Stimulated activated naive CD8-positive, alpha-beta T cell treated with anti-CD3 and anti-CD28 coated beads, Interleukin-15, Interleukin-2, amounts not matched to agents 100 U/mL and 50 U/mL, for 24 hours (primary cell): Measurements from ENCODE around the gene CTNNA3.

ENCODE experiments used
- ATAC-seq: fragments of 150-1000 bp; cut with Tn5 transposase; one replicate; pipeline ENCODE4 v1.10.0; 2021
- DNase-seq: peaks from one replicate; pipeline ENCODE4 v3.0.0; 2021

Gene CTNNA3

GRCh38 chr10:65911151-65911835, 1784.7 kb downstream of the CTNNA3 start:
- no peak for ATAC-seq
- no peak for DNase-seq

- no peak for DNase-seq
- ATAC-seq: no peak
Measured at GRCh38 chr10:65910209-65910608, 1785.8 kb downstream of the CTNNA3 start.

GRCh38 chr10:65907199-65907712, 1788.7 kb downstream of the CTNNA3 start:
- ATAC-seq: no peak
- no peak for DNase-seq

GRCh38 chr10:65903620-65904019, 1792.4 kb downstream of the CTNNA3 start:
- DNase-seq: no peak
- no peak for ATAC-seq

- ATAC-seq: no peak
- DNase-seq: no peak
Measured at GRCh38 chr10:65900271-65900670, 1795.7 kb downstream of the CTNNA3 start.

- ATAC-seq (no peak), DNase-seq (no peak)
Measured at GRCh38 chr10:65898055-65898454, 1797.9 kb downstream of the CTNNA3 start.

- DNase-seq (no peak), ATAC-seq (no peak)
Measured at GRCh38 chr10:65894961-65895360, 1801.0 kb downstream of the CTNNA3 start.

- DNase-seq (no peak), ATAC-seq (no peak)
Measured at GRCh38 chr10:65894379-65894778, 1801.6 kb downstream of the CTNNA3 start.

GRCh38 chr10:65893676-65894075, 1802.3 kb downstream of the CTNNA3 start:
- ATAC-seq (no peak), DNase-seq (no peak)

- DNase-seq (no peak), ATAC-seq (no peak)
Measured at GRCh38 chr10:65892284-65892683, 1803.7 kb downstream of the CTNNA3 start.

- DNase-seq: no peak
- no peak for ATAC-seq
Measured at GRCh38 chr10:65891073-65891981, 1804.7 kb downstream of the CTNNA3 start.

- DNase-seq: no peak
- ATAC-seq: no peak
Measured at GRCh38 chr10:65864529-65864928, 1831.5 kb downstream of the CTNNA3 start.

GRCh38 chr10:65864036-65864435, 1832.0 kb downstream of the CTNNA3 start:
- ATAC-seq (no peak), DNase-seq (no peak)
